Mucosa of rectum (tissue), 2 donors: Measurements from ENCODE around the gene PPP1R11.

Experiments
- H3K27ac ChIP-seq, 2 donors: one replicate each; pipeline ENCODE4 v1.7.0; 2013; ENCODE audit warnings: inconsistent platforms in 2 of 2, low read depth in 2 of 2, low read length in 2 of 2
- H3K27me3 ChIP-seq, 2 donors: one replicate each; pipeline ENCODE4 v1.7.0; 2013; ENCODE audit warnings: low read length in 2 of 2; ENCODE audit not compliant: control insufficient read depth in 2 of 2, insufficient read depth in 2 of 2
- H3K36me3 ChIP-seq, 2 donors: one replicate each; pipeline ENCODE4 v1.7.0; 2013; ENCODE audit warnings: low read length in 2 of 2; ENCODE audit not compliant: control insufficient read depth in 2 of 2, insufficient read depth in 2 of 2
- H3K4me1 ChIP-seq, 2 donors: one replicate each; pipeline ENCODE4 v1.7.0; 2013; ENCODE audit warnings: low read length in 2 of 2, mild to moderate bottlenecking in 1 of 2; ENCODE audit not compliant: control insufficient read depth in 2 of 2, insufficient read depth in 2 of 2
- H3K4me3 ChIP-seq, 2 donors: one replicate each; pipeline ENCODE4 v1.7.0; 2013; ENCODE audit warnings: low read length in 2 of 2
- H3K9ac ChIP-seq, 2 donors: one replicate each; pipeline ENCODE4 v1.7.0; 2013; ENCODE audit warnings: low read length in 2 of 2, low read depth in 1 of 2, mild to moderate bottlenecking in 1 of 2
- H3K9me3 ChIP-seq, 2 donors: one replicate each; pipeline ENCODE4 v1.7.0; 2013; ENCODE audit warnings: low read length in 2 of 2; ENCODE audit not compliant: control insufficient read depth in 2 of 2
- donor health status: healthy.
- donor health status: Normal muscosa, but diverticular disease.

PPP1R11 gene

GRCh38 chr6:30061092-30061857, 5.7 kb upstream of the PPP1R11 start, which contains the start of gene POLR1H:
POLR1H (plus strand) TSS chr6:30061265; CDS start chr6:30061525, 260 bp downstream.
- H3K9me3 ChIP-seq = no peaks in the 10 kb centered on the region

GRCh38 chr6:30061858-30062458, 5.0 kb upstream of the PPP1R11 start:
- H3K27ac ChIP-seq = peak overlapping the region; percentile 95
- no peaks in the 10 kb centered on the region for H3K9me3 ChIP-seq
- H3K27me3 ChIP-seq = no peaks in the 10 kb centered on the region
- peak overlapping the region; percentile 78 to 93 for H3K9ac ChIP-seq
- H3K4me1 ChIP-seq = peaks cover 25 to 26% of the 10 kb centered on the region in 2 donors
- H3K4me3 ChIP-seq = peak overlapping the region; percentile 86 to 99
- peaks cover 4% of the 10 kb centered on the region in 2 donors for H3K36me3 ChIP-seq

More at GRCh38 chr6:30061092-30061857, 5.7 kb upstream of the PPP1R11 start, which contains the start of gene POLR1H:
- no peaks in the 10 kb centered on the region for H3K27me3 ChIP-seq
- peaks cover 22 to 24% of the 10 kb centered on the region in 2 donors for H3K4me1 ChIP-seq
- peaks cover 4 to 6% of the 10 kb centered on the region in 2 donors for H3K36me3 ChIP-seq
- peak within 1 kb of the TSS; percentile 95 for H3K27ac ChIP-seq
- peak within 1 kb of the TSS; percentile 78 to 93 for H3K9ac ChIP-seq
- H3K4me3 ChIP-seq = peak within 1 kb of the TSS; percentile 86 to 99

GRCh38 chr6:30062471-30063178, 4.4 kb upstream of the PPP1R11 start:
- peaks cover 0 to 4% of the 10 kb centered on the region in 2 donors for H3K36me3 ChIP-seq
- peak overlapping the region in 1 of 2 donors; percentile 78 for H3K9ac ChIP-seq
- no peaks in the 10 kb centered on the region for H3K27me3 ChIP-seq
- H3K4me3 ChIP-seq = peak overlapping the region; percentile 86 to 99
- peak overlapping the region; percentile 95 for H3K27ac ChIP-seq
- peaks cover 28% of the 10 kb centered on the region in 2 donors for H3K4me1 ChIP-seq
- no peaks in the 10 kb centered on the region for H3K9me3 ChIP-seq

GRCh38 chr6:30063315-30063714, 3.7 kb upstream of the PPP1R11 start:
- no peaks in the 10 kb centered on the region for H3K27me3 ChIP-seq

GRCh38 chr6:30066082-30066481, 916 bp upstream of the PPP1R11 start:
- Histone ChIP-seq H3K9me3 (no peaks in the 10 kb centered on the region), H3K4me1 (peaks cover 22 to 25% of the 10 kb centered on the region in 2 donors), H3K9ac (peak overlapping the region; percentile 87 to 94)

More at GRCh38 chr6:30063315-30063714, 3.7 kb upstream of the PPP1R11 start:
- Histone ChIP-seq H3K4me3 (no peak overlapping the region), H3K36me3 (peaks cover 0 to 4% of the 10 kb centered on the region in 2 donors), H3K9ac (no peak overlapping the region), H3K9me3 (no peaks in the 10 kb centered on the region), H3K27ac (no peak overlapping the region), H3K4me1 (peaks cover 32 to 35% of the 10 kb centered on the region in 2 donors)

GRCh38 chr6:30067460-30068139, 602 bp downstream of the PPP1R11 start:
- H3K27me3 ChIP-seq = peaks cover 0 to 10% of the 10 kb centered on the region in 2 donors
- H3K36me3 ChIP-seq = peaks cover 14 to 15% of the 10 kb centered on the region in 2 donors
- H3K4me3 ChIP-seq = peak overlapping the region; percentile 98 to 99
- H3K27ac ChIP-seq = peak overlapping the region; percentile 90 to 97
- H3K9me3 ChIP-seq = no peaks in the 10 kb centered on the region
- H3K4me1 ChIP-seq = peaks cover 16 to 25% of the 10 kb centered on the region in 2 donors
- peak overlapping the region; percentile 94 to 95 for H3K9ac ChIP-seq

More at GRCh38 chr6:30066082-30066481, 916 bp upstream of the PPP1R11 start:
- peaks cover 0 to 5% of the 10 kb centered on the region in 2 donors for H3K27me3 ChIP-seq
- H3K27ac ChIP-seq = peak overlapping the region; percentile 90 to 97
- H3K4me3 ChIP-seq = peak overlapping the region; percentile 98 to 99
- peaks cover 14 to 15% of the 10 kb centered on the region in 2 donors for H3K36me3 ChIP-seq

GRCh38 chr6:30071081-30071818, 4.3 kb downstream of the PPP1R11 start:
- Histone ChIP-seq H3K36me3 (peaks cover 12 to 14% of the 10 kb centered on the region in 2 donors), H3K4me1 (peaks cover 20 to 32% of the 10 kb centered on the region in 2 donors), H3K27ac (no peak overlapping the region), H3K4me3 (no peak overlapping the region), H3K27me3 (peaks cover 26 to 32% of the 10 kb centered on the region in 2 donors), H3K9ac (no peak overlapping the region), H3K9me3 (no peaks in the 10 kb centered on the region)

GRCh38 chr6:30071858-30072257, 4.9 kb downstream of the PPP1R11 start:
- Histone ChIP-seq H3K4me1 (peaks cover 18 to 29% of the 10 kb centered on the region in 2 donors), H3K9ac (no peak overlapping the region), H3K27me3 (peaks cover 26 to 36% of the 10 kb centered on the region in 2 donors), H3K27ac (no peak overlapping the region), H3K36me3 (peaks cover 12 to 14% of the 10 kb centered on the region in 2 donors), H3K9me3 (no peaks in the 10 kb centered on the region), H3K4me3 (no peak overlapping the region)
